Activated T-helper 1 cell treated with anti-CD3 and anti-CD28 coated beads, Interleukin-12 subunit alpha, Interleukin-12 subunit beta, Interleukin-2, Interleukin-4 antibody, amounts not matched to agents 30 ng/mL and 10 ng/mL and 1 ng/mL, durations not matched to agents 14 hours and 24 hours and 36 hours (primary cell): ENCODE measurements around the gene TOX2. TPM values are rescaled to one million over a fixed set of nuclear protein-coding genes. Genes with fewer than 3 reads are reported as not detected.

Experiments used
- DNase-seq: peaks from one replicate; pipeline ENCODE4 v3.0.0; 2021; ENCODE audit warnings: low spot score
- H3K27ac Mint-ChIP-seq: one replicate; pipeline ENCODE4 v1.8.0; 2021; ENCODE audit warnings: mild to moderate bottlenecking, mixed read lengths
- H3K27me3 Mint-ChIP-seq: one replicate; pipeline ENCODE4 v1.8.0; 2022; ENCODE audit warnings: mild to moderate bottlenecking, moderate library complexity, mixed read lengths; ENCODE audit not compliant: insufficient read depth
- H3K36me3 Mint-ChIP-seq: one replicate; pipeline ENCODE4 v1.8.0; 2021; ENCODE audit warnings: low read depth, mixed read lengths
- H3K4me1 Mint-ChIP-seq: one replicate; pipeline ENCODE4 v1.8.0; 2021; ENCODE audit warnings: low read depth, mixed read lengths
- H3K4me3 Mint-ChIP-seq: one replicate; pipeline ENCODE4 v1.8.0; 2021; ENCODE audit warnings: mild to moderate bottlenecking, moderate library complexity, mixed read lengths
- H3K9me3 Mint-ChIP-seq: one replicate; pipeline ENCODE4 v1.8.0; 2021; ENCODE audit warnings: mixed read lengths
- intact Hi-C: fragments of 100-400 bp; cut with micrococcal nuclease; formaldehyde crosslinking; loops from one replicate; pipeline ENCODE4 v1.15.1; 2024
- total RNA-seq: library from RNA; stranded (reverse); gene quantifications from 2 replicates; pipeline ENCODE4 v1.2.3, GENCODE V29; 2022

TOX2 gene
- total RNA-seq, 1 donor from 2014 or later, result 4.0 TPM

GRCh38 chr20:44052166-44052565 is 137.5 kb downstream of the TOX2 start:
- H3K27me3 Mint-ChIP-seq, result peaks cover 16% of the 10 kb centered on the region
- H3K4me1 Mint-ChIP-seq, result no peaks in the 10 kb centered on the region
- H3K4me3 Mint-ChIP-seq, result no peak overlapping the region
- DNase-seq, result no peak
- no peak overlapping the region for H3K27ac Mint-ChIP-seq
- intact Hi-C loops, result no loop called here
- H3K36me3 Mint-ChIP-seq, result peaks cover 4% of the 10 kb centered on the region
- no peaks in the 10 kb centered on the region for H3K9me3 Mint-ChIP-seq

- Mint-ChIP-seq H3K9me3 (no peaks in the 10 kb centered on the region), H3K4me3 (no peak overlapping the region), H3K4me1 (no peaks in the 10 kb centered on the region), H3K36me3 (peaks cover 7% of the 10 kb centered on the region), H3K27ac (no peak overlapping the region), H3K27me3 (peaks cover 16% of the 10 kb centered on the region)
- intact Hi-C loops, result no loop called here
- DNase-seq, result no peak
These were observed 138.4 kb downstream of the TOX2 start for GRCh38 chr20:44053046-44053445.

DNA sequence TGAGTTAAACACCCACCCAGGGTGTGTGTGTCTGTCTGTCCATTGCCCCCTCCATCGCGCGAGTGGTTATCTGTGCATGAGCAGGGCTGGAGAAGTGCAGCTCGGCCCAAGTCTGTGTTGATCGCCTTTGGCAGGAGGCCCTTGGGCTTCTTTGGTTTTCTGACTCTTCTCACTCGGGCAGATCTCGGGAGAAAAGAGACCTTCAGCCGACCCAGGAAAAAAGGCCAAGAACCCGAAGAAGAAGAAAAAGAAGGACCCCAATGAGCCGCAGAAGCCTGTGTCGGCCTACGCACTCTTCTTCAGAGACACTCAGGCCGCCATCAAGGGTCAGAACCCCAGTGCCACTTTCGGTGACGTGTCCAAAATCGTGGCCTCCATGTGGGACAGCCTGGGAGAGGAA is 139.5 kb downstream of the TOX2 start:
- Mint-ChIP-seq H3K4me3 (no peak overlapping the region), H3K9me3 (peaks cover 9% of the 10 kb centered on the region), H3K27me3 (peaks cover 18% of the 10 kb centered on the region), H3K36me3 (peaks cover 18% of the 10 kb centered on the region), H3K27ac (no peak overlapping the region), H3K4me1 (peaks cover 6% of the 10 kb centered on the region)
- no peak for DNase-seq
- intact Hi-C loops, result no loop called here

DNA sequence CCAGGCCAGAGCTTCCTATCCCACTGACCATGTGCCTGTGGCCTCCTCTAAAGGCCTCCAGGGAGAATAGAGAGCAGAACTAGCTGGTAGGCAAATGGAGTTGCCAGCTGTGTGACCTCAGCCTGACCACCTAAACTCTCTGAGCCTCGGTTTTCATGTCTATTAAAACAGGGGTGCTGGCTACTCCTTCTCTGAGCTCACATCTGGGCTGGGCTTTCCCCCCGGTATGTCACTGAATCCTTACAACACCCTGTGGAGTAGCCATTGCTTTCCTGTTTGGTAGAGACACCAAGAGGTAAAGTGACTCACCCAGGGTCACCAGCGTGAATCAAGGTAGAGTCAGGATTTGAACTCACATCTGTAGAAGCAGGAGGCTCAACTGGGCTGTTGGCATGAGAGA is 140.2 kb downstream of the TOX2 start:
- H3K4me1 Mint-ChIP-seq, result peaks cover 7% of the 10 kb centered on the region
- H3K27me3 Mint-ChIP-seq, result peaks cover 17% of the 10 kb centered on the region
- H3K27ac Mint-ChIP-seq, result no peak overlapping the region

GRCh38 chr20:44056010-44056698 is 141.5 kb downstream of the TOX2 start:
- Mint-ChIP-seq H3K9me3 (peaks cover 10% of the 10 kb centered on the region), H3K4me3 (no peak overlapping the region), H3K4me1 (peaks cover 20% of the 10 kb centered on the region), H3K27me3 (peaks cover 7% of the 10 kb centered on the region), H3K27ac (no peak overlapping the region), H3K36me3 (peaks cover 28% of the 10 kb centered on the region)
- no peak for DNase-seq
- intact Hi-C loops, result loop anchor here (1.0 kb wide), 2 partner anchors 14 to 24 kb away; no protein-coding TSS in a partner anchor

More for the DNA sequence above, 140.2 kb downstream of the TOX2 start:
- H3K9me3 Mint-ChIP-seq, result peaks cover 10% of the 10 kb centered on the region
- DNase-seq, result no peak
- no peak overlapping the region for H3K4me3 Mint-ChIP-seq
- intact Hi-C loops, result no loop called here
- H3K36me3 Mint-ChIP-seq, result peaks cover 22% of the 10 kb centered on the region

DNA sequence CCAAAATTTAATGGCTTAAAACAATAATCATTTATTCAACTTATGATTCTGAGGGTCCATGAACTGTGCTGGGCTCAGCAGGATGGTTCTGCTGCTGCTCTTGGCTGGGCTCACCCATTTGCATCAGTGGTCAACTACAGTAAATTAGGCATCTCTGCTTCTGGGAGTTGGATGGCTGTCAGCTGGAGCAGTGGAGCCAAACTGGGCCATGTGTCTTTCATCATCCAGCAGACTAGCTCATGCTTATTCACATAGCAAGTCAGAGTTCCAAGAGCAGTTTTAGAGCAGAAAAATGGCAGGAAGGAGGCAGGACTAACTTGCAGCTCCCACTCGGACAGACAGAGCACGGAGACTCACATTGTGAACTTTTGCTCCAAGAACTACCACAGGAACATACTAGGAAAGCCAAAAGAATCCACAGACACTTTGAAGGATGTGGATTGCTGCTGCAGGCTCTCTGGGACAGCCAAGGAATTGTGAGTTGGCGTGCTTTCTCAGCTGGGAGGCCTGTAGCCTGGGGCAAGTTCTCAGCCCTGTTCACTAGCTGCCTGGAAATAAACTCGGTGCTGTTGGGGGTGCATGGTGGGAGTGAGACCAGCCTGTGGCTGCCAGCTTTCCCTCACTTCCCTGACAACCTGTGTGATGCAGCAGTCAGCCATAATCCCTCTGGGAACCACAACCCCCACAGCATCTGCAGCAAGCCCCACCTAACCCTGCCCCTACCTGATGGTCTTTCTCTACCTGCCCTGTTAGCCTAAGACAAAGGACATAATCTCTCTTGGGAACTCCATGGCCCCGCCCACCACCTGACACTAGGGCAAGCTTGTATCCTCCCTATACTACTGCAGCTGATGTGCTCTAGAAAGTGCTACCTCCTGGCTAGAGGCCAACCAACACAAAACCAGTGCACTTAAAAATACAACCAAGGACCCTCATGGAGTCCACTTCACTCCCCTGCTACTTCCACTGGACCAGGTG is 143.3 kb downstream of the TOX2 start:
- peaks cover 7% of the 10 kb centered on the region for H3K27me3 Mint-ChIP-seq
- peaks cover 19% of the 10 kb centered on the region for H3K9me3 Mint-ChIP-seq
- no peak overlapping the region for H3K4me3 Mint-ChIP-seq
- peaks cover 28% of the 10 kb centered on the region for H3K36me3 Mint-ChIP-seq
- DNase-seq, result no peak
- H3K27ac Mint-ChIP-seq, result no peak overlapping the region
- intact Hi-C loops, result no loop called here
- peaks cover 28% of the 10 kb centered on the region for H3K4me1 Mint-ChIP-seq

- H3K36me3 Mint-ChIP-seq, result peaks cover 8% of the 10 kb centered on the region
- no peak overlapping the region for H3K27ac Mint-ChIP-seq
- H3K4me1 Mint-ChIP-seq, result peaks cover 47% of the 10 kb centered on the region
- H3K9me3 Mint-ChIP-seq, result peaks cover 8% of the 10 kb centered on the region
- DNase-seq, result no peak
- H3K4me3 Mint-ChIP-seq, result no peak overlapping the region
- intact Hi-C loops, result loop anchor here (5.0 kb wide), 1 partner anchor 137 kb away; no protein-coding TSS in a partner anchor
- peaks cover 6% of the 10 kb centered on the region for H3K27me3 Mint-ChIP-seq
These were observed 150.1 kb downstream of the TOX2 start for GRCh38 chr20:44064501-44065400.

GRCh38 chr20:44065401-44066340 is 151.0 kb downstream of the TOX2 start:
- Mint-ChIP-seq H3K4me3 (no peak overlapping the region), H3K27ac (no peak overlapping the region), H3K36me3 (peaks cover 5% of the 10 kb centered on the region), H3K4me1 (peaks cover 48% of the 10 kb centered on the region), H3K9me3 (peaks cover 8% of the 10 kb centered on the region), H3K27me3 (peaks cover 6% of the 10 kb centered on the region)
- DNase-seq, result no peak
- intact Hi-C loops, result loop anchor here (5.0 kb wide), 1 partner anchor 138 kb away; no protein-coding TSS in a partner anchor

- Mint-ChIP-seq H3K27ac (no peak overlapping the region), H3K36me3 (peaks cover 1% of the 10 kb centered on the region), H3K27me3 (peaks cover 6% of the 10 kb centered on the region), H3K4me3 (no peak overlapping the region), H3K4me1 (peaks cover 46% of the 10 kb centered on the region), H3K9me3 (peaks cover 1% of the 10 kb centered on the region)
- DNase-seq, result no peak
- intact Hi-C loops, result loop anchor here (5.0 kb wide), 1 partner anchor 140 kb away; no protein-coding TSS in a partner anchor
These were observed 152.3 kb downstream of the TOX2 start for GRCh38 chr20:44066645-44067606.

GRCh38 chr20:44067650-44068081 is 153.0 kb downstream of the TOX2 start:
- H3K27ac Mint-ChIP-seq, result no peak overlapping the region
- no peak overlapping the region for H3K4me3 Mint-ChIP-seq
- intact Hi-C loops, result loop anchor here (5.0 kb wide), 1 partner anchor 140 kb away; no protein-coding TSS in a partner anchor
- peaks cover 6% of the 10 kb centered on the region for H3K27me3 Mint-ChIP-seq
- no peak for DNase-seq
- H3K4me1 Mint-ChIP-seq, result peaks cover 53% of the 10 kb centered on the region
- H3K9me3 Mint-ChIP-seq, result no peaks in the 10 kb centered on the region
- H3K36me3 Mint-ChIP-seq, result peaks cover 1% of the 10 kb centered on the region
